CD4-positive, alpha-beta T cell treated with Interleukin-15 for 1 hour (primary cell): Measurements from ENCODE around the gene SERP2.

Experiments
- DNase-seq: peaks from one replicate; pipeline ENCODE4 v3.0.0-alpha.2; 2020

The SERP2 gene

GRCh38 chr13:44389060-44389666, 15.5 kb downstream of the SERP2 start:
- DNase-seq: no peak

- no peak for DNase-seq
These were observed 16.3 kb downstream of the SERP2 start for GRCh38 chr13:44389876-44390275.

- no peak for DNase-seq
These were observed 19.8 kb downstream of the SERP2 start for GRCh38 chr13:44393391-44393790.

- no peak for DNase-seq
These were observed 21.0 kb downstream of the SERP2 start for GRCh38 chr13:44394658-44395057.

- no peak for DNase-seq
These were observed 22.5 kb downstream of the SERP2 start for GRCh38 chr13:44395976-44396694.

GRCh38 chr13:44396701-44397580, 23.3 kb downstream of the SERP2 start:
- no peak for DNase-seq

GRCh38 chr13:44397766-44398223, 24.2 kb downstream of the SERP2 start:
- no peak for DNase-seq

GRCh38 chr13:44398606-44399005, 25.0 kb downstream of the SERP2 start:
- DNase-seq: no peak

GRCh38 chr13:44399074-44399473, 25.4 kb downstream of the SERP2 start:
- no peak for DNase-seq

- no peak for DNase-seq
These were observed 27.1 kb downstream of the SERP2 start for GRCh38 chr13:44400736-44401135.

GRCh38 chr13:44401577-44401976, 28.0 kb downstream of the SERP2 start:
- no peak for DNase-seq

- DNase-seq: no peak
These were observed 29.3 kb downstream of the SERP2 start for GRCh38 chr13:44402899-44403445.

- no peak for DNase-seq
These were observed 29.9 kb downstream of the SERP2 start for GRCh38 chr13:44403461-44404056.

- DNase-seq: no peak
These were observed 30.9 kb downstream of the SERP2 start for GRCh38 chr13:44404261-44405132.

GRCh38 chr13:44406617-44407016, 33.0 kb downstream of the SERP2 start:
- no peak for DNase-seq

- no peak for DNase-seq
These were observed 33.8 kb downstream of the SERP2 start for GRCh38 chr13:44407379-44407778.

GRCh38 chr13:44407891-44408290, 34.3 kb downstream of the SERP2 start:
- DNase-seq: no peak

GRCh38 chr13:44409595-44409994, 36.0 kb downstream of the SERP2 start:
- DNase-seq: no peak

GRCh38 chr13:44410328-44410859, 36.8 kb downstream of the SERP2 start:
- DNase-seq: no peak

GRCh38 chr13:44411841-44412240, 38.2 kb downstream of the SERP2 start:
- DNase-seq: no peak

- DNase-seq: no peak
These were observed 38.8 kb downstream of the SERP2 start for GRCh38 chr13:44412346-44412935.
